ENCODE data around the gene C19orf53.

Gene C19orf53

GRCh38 chr19:13796301-13797057 is 22.2 kb downstream of the C19orf53 start:
- H3K4me3 ChIP-seq, result peak overlapping the region; percentile 94
- peak; percentile 93 for DNase-seq (ENCODE audit: low spot score)
- peak overlapping the region; percentile 93 to 96 for H3K27ac ChIP-seq
- no peak for TF ChIP-seq CTCF (IDR thresholded peaks at IDR 0.05)

- peak overlapping the region; percentile 93 to 96 for H3K27ac ChIP-seq
- H3K4me3 ChIP-seq, result peak overlapping the region; percentile 94
- DNase-seq (ENCODE audit: low spot score), result no peak
- TF ChIP-seq CTCF (IDR thresholded peaks at IDR 0.05), result no peak
Measured at GRCh38 chr19:13797058-13797440, 22.8 kb downstream of the C19orf53 start.

- TF ChIP-seq CTCF (IDR thresholded peaks at IDR 0.05), result no peak
- H3K4me3 ChIP-seq, result no peak overlapping the region
- DNase-seq (ENCODE audit: low spot score), result no peak
- peak overlapping the region; percentile 93 to 96 for H3K27ac ChIP-seq
Measured at GRCh38 chr19:13797870-13798269, 23.6 kb downstream of the C19orf53 start.

- DNase-seq (ENCODE audit: low spot score), result no peak
- Histone ChIP-seq H3K27ac (no peak overlapping the region), H3K4me3 (no peak overlapping the region)
- TF ChIP-seq CTCF (IDR thresholded peaks at IDR 0.05), result no peak
Measured at GRCh38 chr19:13799669-13800068, 25.4 kb downstream of the C19orf53 start.

- no peak overlapping the region for H3K4me3 ChIP-seq
- TF ChIP-seq CTCF (IDR thresholded peaks at IDR 0.05), result no peak
- H3K27ac ChIP-seq, result no peak overlapping the region
- no peak for DNase-seq (ENCODE audit: low spot score)
Measured at GRCh38 chr19:13803038-13803437, 28.8 kb downstream of the C19orf53 start.

- no peak for TF ChIP-seq CTCF (IDR thresholded peaks at IDR 0.05)
- Histone ChIP-seq H3K4me3 (no peak overlapping the region), H3K27ac (no peak overlapping the region)
- DNase-seq (ENCODE audit: low spot score), result no peak
Measured at GRCh38 chr19:13804830-13805683, 30.8 kb downstream of the C19orf53 start.

All from coronary artery (tissue), 2 donors.